ENCODE data around the gene TGM3. TPM values are rescaled to one million over a fixed set of nuclear protein-coding genes. Genes with fewer than 3 reads are reported as not detected.

TGM3 gene
- polyA plus RNA-seq, 1 donor (not counting 4 experiments of a cell fraction or from before 2014, with no cell fraction given) = 0.08 TPM

DNA sequence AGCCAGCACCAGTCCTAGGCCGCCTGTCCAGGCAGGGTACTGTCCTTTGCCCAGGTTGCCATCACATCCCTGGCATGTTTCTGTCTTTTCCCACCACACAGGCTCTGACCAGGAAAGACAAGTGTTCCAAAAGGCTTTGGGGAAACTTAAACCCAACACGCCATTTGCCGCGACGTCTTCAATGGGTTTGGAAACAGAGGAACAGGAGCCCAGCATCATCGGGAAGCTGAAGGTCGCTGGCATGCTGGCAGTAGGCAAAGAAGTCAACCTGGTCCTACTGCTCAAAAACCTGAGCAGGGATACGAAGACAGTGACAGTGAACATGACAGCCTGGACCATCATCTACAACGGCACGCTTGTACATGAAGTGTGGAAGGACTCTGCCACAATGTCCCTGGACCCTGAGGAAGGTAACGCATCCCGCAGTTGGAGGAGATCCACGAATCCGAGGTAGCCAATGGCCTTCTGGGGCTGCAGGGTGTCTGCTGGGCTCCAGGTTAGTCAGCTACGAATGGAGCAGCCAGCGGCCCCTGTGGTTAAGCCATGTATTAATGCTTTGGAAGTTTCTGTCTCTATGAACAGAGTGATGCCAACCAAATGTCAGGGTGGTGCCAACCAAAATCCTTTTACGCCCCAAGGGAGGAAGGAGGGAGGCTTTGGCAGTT, 36.2 kb downstream of the TGM3 start:
- H3K36me3 ChIP-seq (ENCODE audit: control insufficient read depth in 2 of 2, extremely low read depth in 1 of 2, insufficient read depth in 2 of 2, low read length in 2 of 2) = no peaks in the 10 kb centered on the region
- FAIRE-seq = no peak
- no peak for DNase-seq (ENCODE audit: low read depth, low spot score)
- no peak overlapping the region for H3K4me3 ChIP-seq (ENCODE audit: control insufficient read depth in 2 of 3, extremely low read depth in 1 of 3, insufficient read depth in 2 of 3, low read depth in 1 of 3, low read length in 3 of 3)
- TF ChIP-seq EZH2 (IDR thresholded peaks at IDR 0.05; ENCODE audit: low read length) = no peak
- TF ChIP-seq, protein P1, sequence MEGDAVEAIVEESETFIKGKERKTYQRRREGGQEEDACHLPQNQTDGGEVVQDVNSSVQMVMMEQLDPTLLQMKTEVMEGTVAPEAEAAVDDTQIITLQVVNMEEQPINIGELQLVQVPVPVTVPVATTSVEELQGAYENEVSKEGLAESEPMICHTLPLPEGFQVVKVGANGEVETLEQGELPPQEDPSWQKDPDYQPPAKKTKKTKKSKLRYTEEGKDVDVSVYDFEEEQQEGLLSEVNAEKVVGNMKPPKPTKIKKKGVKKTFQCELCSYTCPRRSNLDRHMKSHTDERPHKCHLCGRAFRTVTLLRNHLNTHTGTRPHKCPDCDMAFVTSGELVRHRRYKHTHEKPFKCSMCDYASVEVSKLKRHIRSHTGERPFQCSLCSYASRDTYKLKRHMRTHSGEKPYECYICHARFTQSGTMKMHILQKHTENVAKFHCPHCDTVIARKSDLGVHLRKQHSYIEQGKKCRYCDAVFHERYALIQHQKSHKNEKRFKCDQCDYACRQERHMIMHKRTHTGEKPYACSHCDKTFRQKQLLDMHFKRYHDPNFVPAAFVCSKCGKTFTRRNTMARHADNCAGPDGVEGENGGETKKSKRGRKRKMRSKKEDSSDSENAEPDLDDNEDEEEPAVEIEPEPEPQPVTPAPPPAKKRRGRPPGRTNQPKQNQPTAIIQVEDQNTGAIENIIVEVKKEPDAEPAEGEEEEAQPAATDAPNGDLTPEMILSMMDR (optimal IDR thresholded peaks at IDR 0.05 in 1 of 3, IDR thresholded peaks at IDR 0.05 in 1 of 3, conservative IDR thresholded peaks at IDR 0.05 in 1 of 3; ENCODE audit: extremely low read depth in 1 of 3, insufficient read depth in 2 of 3, low read length in 3 of 3) = no peak
- H3K4me1 ChIP-seq (ENCODE audit: control insufficient read depth, extremely low read depth, insufficient read depth, low read length) = no peaks in the 10 kb centered on the region
- no peak overlapping the region for H3K27ac ChIP-seq (ENCODE audit: control insufficient read depth, insufficient read depth, low read length)
- no peak overlapping the region for H2AFZ ChIP-seq (ENCODE audit: control insufficient read depth, low read length)
- H3K9me3 ChIP-seq (ENCODE audit: control insufficient read depth, low read depth, low read length) = no peaks in the 10 kb centered on the region
- H3K4me2 ChIP-seq (ENCODE audit: control insufficient read depth, extremely low read depth, insufficient read depth, low read depth, low read length) = no peak overlapping the region
- no peaks in the 10 kb centered on the region for H3K9me1 ChIP-seq (ENCODE audit: control insufficient read depth, extremely low read depth, insufficient read depth, low read length)
- peaks cover 47% of the 10 kb centered on the region for H3K27me3 ChIP-seq (ENCODE audit: control insufficient read depth, extremely low read depth, insufficient read depth, low read length)
- H3K79me2 ChIP-seq (ENCODE audit: control insufficient read depth, insufficient read depth, low read length) = no peaks in the 10 kb centered on the region
- no peak overlapping the region for H3K9ac ChIP-seq (ENCODE audit: control insufficient read depth, extremely low read depth, insufficient read depth, low read length)
- H4K20me1 ChIP-seq (ENCODE audit: control insufficient read depth, extremely low read depth, insufficient read depth, low read length) = no peaks in the 10 kb centered on the region
- dilution Hi-C loops (cut with MboI; ENCODE audit: extremely low pct_ligation_motif_present, low sequenced_read_pairs) = loop anchor here (10.0 kb wide), 1 partner anchor 127 kb away; no protein-coding TSS in a partner anchor

- peaks cover 46% of the 10 kb centered on the region for H3K27me3 ChIP-seq (ENCODE audit: control insufficient read depth, extremely low read depth, insufficient read depth, low read length)
- DNase-seq (ENCODE audit: low read depth, low spot score) (no peak), FAIRE-seq (no peak)
- H3K4me3 ChIP-seq (ENCODE audit: control insufficient read depth in 2 of 3, extremely low read depth in 1 of 3, insufficient read depth in 2 of 3, low read depth in 1 of 3, low read length in 3 of 3) = no peak overlapping the region
- H3K9ac ChIP-seq (ENCODE audit: control insufficient read depth, extremely low read depth, insufficient read depth, low read length) = no peak overlapping the region
- no peak overlapping the region for H2AFZ ChIP-seq (ENCODE audit: control insufficient read depth, low read length)
- H3K4me1 ChIP-seq (ENCODE audit: control insufficient read depth, extremely low read depth, insufficient read depth, low read length) = no peaks in the 10 kb centered on the region
- no peaks in the 10 kb centered on the region for H3K9me1 ChIP-seq (ENCODE audit: control insufficient read depth, extremely low read depth, insufficient read depth, low read length)
- no peak overlapping the region for H3K4me2 ChIP-seq (ENCODE audit: control insufficient read depth, extremely low read depth, insufficient read depth, low read depth, low read length)
- H3K79me2 ChIP-seq (ENCODE audit: control insufficient read depth, insufficient read depth, low read length) = no peaks in the 10 kb centered on the region
- dilution Hi-C loops (cut with MboI; ENCODE audit: extremely low pct_ligation_motif_present, low sequenced_read_pairs) = loop anchor here (10.0 kb wide), 1 partner anchor 128 kb away; no protein-coding TSS in a partner anchor
- TF ChIP-seq, protein P1 (optimal IDR thresholded peaks at IDR 0.05 in 1 of 3, IDR thresholded peaks at IDR 0.05 in 1 of 3, conservative IDR thresholded peaks at IDR 0.05 in 1 of 3; ENCODE audit: extremely low read depth in 1 of 3, insufficient read depth in 2 of 3, low read length in 3 of 3) = no peak
- no peak for TF ChIP-seq EZH2 (IDR thresholded peaks at IDR 0.05; ENCODE audit: low read length)
- H3K9me3 ChIP-seq (ENCODE audit: control insufficient read depth, low read depth, low read length) = no peaks in the 10 kb centered on the region
- no peak overlapping the region for H3K27ac ChIP-seq (ENCODE audit: control insufficient read depth, insufficient read depth, low read length)
- no peaks in the 10 kb centered on the region for H3K36me3 ChIP-seq (ENCODE audit: control insufficient read depth in 2 of 2, extremely low read depth in 1 of 2, insufficient read depth in 2 of 2, low read length in 2 of 2)
- no peaks in the 10 kb centered on the region for H4K20me1 ChIP-seq (ENCODE audit: control insufficient read depth, extremely low read depth, insufficient read depth, low read length)
These were observed 36.9 kb downstream of the TGM3 start for GRCh38 chr20:2332711-2333110.
